HepG2 (cell line): ENCODE results near the gene XKR7. TPM values are rescaled to one million over a fixed set of nuclear protein-coding genes. Genes with fewer than 3 reads are reported as not detected.

Experiments
- ATAC-seq: fragments of 200-7000 bp; cut with Tn5 transposase; 3 replicates; pipeline ENCODE4 v1.9.1; 2020; ENCODE audit warnings: mild to moderate bottlenecking, moderate library complexity
- BruUV-seq: library from RNA; stranded (reverse); fragments of 400-500 nt; replicated peaks from 2 replicates; lab custom pipeline; 2021; lab: Mats Ljungman, UMichigan
- CTCF ChIA-PET: fragments of 300-600 bp; formaldehyde crosslinking; extraction: SDS; loops from one replicate; lab custom pipeline; 2021; ENCODE audit warnings: low total read pairs, inconsistent platforms, low intra/inter-chr PET ratio; lab: Yijun Ruan, JAX
- POLR2A ChIA-PET: fragments of 350-600 bp; sonication (Branson Sonifier 250); formaldehyde crosslinking; loops from one replicate; lab custom pipeline; 2020; ENCODE audit warnings: antibody characterized with exemption, inconsistent platforms; lab: Yijun Ruan, JAX
- DNase-seq: peaks from one replicate; pipeline ENCODE4 v3.0.0-alpha.2; 2015; ENCODE audit warnings: low spot score
- FAIRE-seq: peaks from 3 replicates; lab custom pipeline; 2011; peaks lifted over from hg19 to GRCh38; lab: Jason Lieb, UNC
- H2AFZ ChIP-seq: one replicate; pipeline ENCODE4 v1.6.1; 2011; ENCODE audit warnings: low read length, inconsistent platforms
- H3K27ac ChIP-seq: fragments of 300-600 bp; 3 replicates; pipeline ENCODE4 v1.8.0; 2011; ENCODE audit warnings: mixed run types, mild to moderate bottlenecking, mixed read lengths, low read length, inconsistent platforms; ENCODE audit not compliant: insufficient read depth; ENCODE audit errors: extremely low read length
- H3K27me3 ChIP-seq, 2 experiments: fragments of 200-600 bp in 1 of 2; 2 replicates in 1 of 2; 3 replicates in 1 of 2; pipeline versions ENCODE4 v1.6.0 to v1.8.0; 2011; ENCODE audit warnings: low read length in 2 of 2, mild to moderate bottlenecking in 2 of 2, moderate library complexity in 2 of 2, inconsistent platforms in 1 of 2; ENCODE audit not compliant: insufficient read depth in 2 of 2, control insufficient read depth in 1 of 2
- H3K36me3 ChIP-seq, 2 experiments: fragments of 200-600 bp in 1 of 2; replicated peaks in 1 of 2; 2 replicates in 1 of 2; 3 replicates in 1 of 2; pipeline versions ENCODE4 v1.5.1 to v1.8.0; 2011; ENCODE audit warnings: low read length in 2 of 2, inconsistent platforms in 1 of 2; ENCODE audit not compliant: insufficient read depth in 2 of 2, control insufficient read depth in 1 of 2
- H3K4me1 ChIP-seq: 2 replicates; pipeline ENCODE4 v1.5.1; 2012; ENCODE audit warnings: low read length, inconsistent platforms; ENCODE audit not compliant: insufficient read depth
- H3K4me2 ChIP-seq: 2 replicates; pipeline ENCODE4 v1.6.0; 2011; ENCODE audit warnings: low read depth, low read length, inconsistent platforms
- H3K4me3 ChIP-seq, 3 experiments: fragments of 200-600 bp in 1 of 3; sonication (generic), shearing (Covaris generic) in 1 of 3; replicated peaks in 1 of 3; 2 replicates each; pipeline ENCODE4 v1.5.1; 2011 to 2016; ENCODE audit warnings: low read length in 3 of 3, inconsistent platforms in 2 of 3, low read depth in 2 of 3, mild to moderate bottlenecking in 2 of 3, control low read depth in 1 of 3, mixed read lengths in 1 of 3; ENCODE audit not compliant: insufficient read depth in 1 of 3
- H3K79me2 ChIP-seq: one replicate; pipeline ENCODE4 v1.6.1; 2011; ENCODE audit warnings: low read length, inconsistent platforms; ENCODE audit not compliant: insufficient read depth
- H3K9ac ChIP-seq: 2 replicates; pipeline ENCODE4 v1.6.0; 2011; ENCODE audit warnings: mild to moderate bottlenecking, low read depth, low read length, inconsistent platforms; ENCODE audit not compliant: insufficient read depth
- H3K9me3 ChIP-seq: 2 replicates; pipeline ENCODE4 v1.5.1; 2012; ENCODE audit warnings: mild to moderate bottlenecking, low read length
- H4K20me1 ChIP-seq: 2 replicates; pipeline ENCODE4 v1.6.0; 2011; ENCODE audit warnings: inconsistent platforms, mild to moderate bottlenecking, low read length, moderate library complexity; ENCODE audit not compliant: insufficient read depth
- CEBPG ChIP-seq: IDR thresholded peaks from 2 replicates; pipeline ENCODE4 v1.6.1; 2016
- MIER3 ChIP-seq: IDR thresholded peaks from 2 replicates; pipeline ENCODE4 v1.6.1; 2016; ENCODE audit warnings: missing compliant biosample characterization, borderline replicate concordance
- NPAS2 ChIP-seq: sonication (generic); formaldehyde crosslinking; IDR thresholded peaks from 2 replicates; pipeline ENCODE4 v1.8.0; 2022; ENCODE audit warnings: mild to moderate bottlenecking, missing genetic modification reagents, borderline replicate concordance
- SP140L ChIP-seq: sonication (generic); formaldehyde crosslinking; IDR thresholded peaks from 2 replicates; pipeline ENCODE4 v1.4.0; 2020; ENCODE audit warnings: missing genetic modification reagents, borderline replicate concordance
- ZBTB38 ChIP-seq: sonication (generic); formaldehyde crosslinking; IDR thresholded peaks from 2 replicates; pipeline ENCODE4 v1.5.1; 2020; ENCODE audit warnings: mild to moderate bottlenecking, missing genetic modification reagents
- ZNF703 ChIP-seq: sonication (generic); formaldehyde crosslinking; IDR thresholded peaks from 2 replicates; pipeline ENCODE4 v1.5.1; 2020; ENCODE audit warnings: missing genetic modification reagents, mild to moderate bottlenecking, moderate library complexity, borderline replicate concordance
- ZNF710 ChIP-seq: sonication (generic); formaldehyde crosslinking; IDR thresholded peaks from 2 replicates; pipeline ENCODE4 v1.5.0; 2020; ENCODE audit warnings: mild to moderate bottlenecking, missing genetic modification reagents, borderline replicate concordance
- ZSCAN5A ChIP-seq: sonication (generic); formaldehyde crosslinking; IDR thresholded peaks from 2 replicates; pipeline ENCODE4 v1.8.0; 2022; ENCODE audit warnings: mild to moderate bottlenecking, missing genetic modification reagents, borderline replicate concordance
- WGBS: methylation state at CpG from one replicate; pipeline ENCODE4 v1.1.6; 2017; ENCODE audit warnings: low lambda C conversion rate; 5-methylcytosine and 5-hydroxymethylcytosine counted together
- in situ Hi-C: cut with HindIII; loops from 2 replicates; pipeline ENCODE4 v1.10.0; 2017; ENCODE audit warnings: low pct_unique_long_range_greater_than_20kb; ENCODE audit not compliant: extremely low pct_ligation_motif_present
- intact Hi-C: fragments of 100-400 bp; cut with micrococcal nuclease; formaldehyde crosslinking; loops from one replicate; pipeline ENCODE4 v1.10.0; 2022; ENCODE audit not compliant: unreplicated experiment
- polyA plus RNA-seq, 8 experiments: library from polyadenylated mRNA; depleted of rRNA in 3 of 8; stranded (reverse) in 7 of 8; unstranded in 1 of 8; fragments of >200 nt; fragmentation: Illumina TruSeq in 4 of 8; extraction: Trizol in 4 of 8; gene quantifications; 2 replicates each; pipeline versions ENCODE4 v1.2.1 to v1.2.3, GENCODE V29; 2011 to 2016; ENCODE audit warnings: low read depth in 4 of 8, missing spikeins in 1 of 8, mixed read lengths in 1 of 8; ENCODE audit not compliant: insufficient read depth in 1 of 8
- total RNA-seq, 5 experiments: library from RNA; depleted of rRNA; stranded (reverse); fragments of >200 nt; fragmentation: Illumina TruSeq; extraction: Trizol; gene quantifications; 2 replicates each; pipeline ENCODE4 v1.2.3, GENCODE V29; 2016; ENCODE audit warnings: low read depth in 1 of 5

The XKR7 gene
- total and polyA plus RNA-seq, 2 of the 13 experiments (the other 11 are each of a cell fraction or from before 2014, with no cell fraction given), result not detected

GRCh38 chr20:31990641-31991338, 22.8 kb downstream of the XKR7 start:
- Histone ChIP-seq H3K4me1 (no peaks in the 10 kb centered on the region), H3K79me2 (no peaks in the 10 kb centered on the region), H3K9ac (no peak overlapping the region), H3K9me3 (no peaks in the 10 kb centered on the region), H4K20me1 (peaks cover 6% of the 10 kb centered on the region; the same call in 1 of the 2 replicates), H2AFZ (no peak overlapping the region), H3K4me2 (no peak overlapping the region), H3K27me3 (peaks cover 8 to 42% of the 10 kb centered on the region in 2 experiments; a peak in 4 of 5 replicates), H3K27ac (no peak overlapping the region), H3K36me3 (no peaks in the 10 kb centered on the region), H3K4me3 (no peak overlapping the region)
- in situ Hi-C loops, result no loop called here
- FAIRE-seq (no peak), ATAC-seq (no peak), DNase-seq (no peak)
- under 1% methylated on average over 6 of the region's 6 CpGs for WGBS
- BruUV-seq, result no TSS peak
- intact Hi-C loops, result no loop called here
- POLR2A ChIA-PET, result no interaction called here
- CTCF ChIA-PET, result no interaction called here
- TF ChIP-seq SP140L (no peak), ZBTB38 (no peak), ZNF703 (no peak), CEBPG (CRISPR knock-in tag) (no peak), ZSCAN5A (CRISPR knock-in tag) (no peak), NPAS2 (CRISPR knock-in tag) (no peak), ZNF710 (CRISPR knock-in tag) (no peak), MIER3 (CRISPR knock-in tag) (no peak)
